Lung (tissue), 12 donors: ENCODE results near the gene RAB11A. TPM values are rescaled to one million over a fixed set of nuclear protein-coding genes. Genes with fewer than 3 reads are reported as not detected.

Experiments
- ATAC-seq: fragments of 200-7000 bp; cut with Tn5 transposase; one replicate; pipeline ENCODE4 v1.9.1; 2020; ENCODE audit warnings: moderate number of reproducible peaks; ENCODE audit not compliant: insufficient read depth, low FRiP score
- DNase-seq, 3 donors: peaks; one replicate each; pipeline ENCODE4 v3.0.0-alpha.2; 2013 to 2017
- H3K27ac ChIP-seq, 2 donors: one replicate each; pipeline ENCODE4 v1.5.1; 2013; ENCODE audit warnings: mild to moderate bottlenecking in 2 of 2, moderate library complexity in 2 of 2, control low read depth in 1 of 2, inconsistent platforms in 1 of 2, low read depth in 1 of 2, low read length in 1 of 2
- H3K27me3 ChIP-seq, 3 donors: one replicate each; pipeline ENCODE4 v1.5.1; 2013; ENCODE audit warnings: low read length in 2 of 3; ENCODE audit not compliant: control insufficient read depth in 3 of 3, insufficient read depth in 3 of 3
- H3K36me3 ChIP-seq, 4 donors: one replicate each; pipeline ENCODE4 v1.5.1; 2013; ENCODE audit warnings: low read length in 4 of 4, mild to moderate bottlenecking in 1 of 4, moderate library complexity in 1 of 4; ENCODE audit not compliant: control insufficient read depth in 4 of 4, insufficient read depth in 4 of 4
- H3K4me1 ChIP-seq, 5 donors: one replicate each; pipeline ENCODE4 v1.5.1; 2013; ENCODE audit warnings: low read length in 5 of 5, mild to moderate bottlenecking in 2 of 5, moderate library complexity in 1 of 5; ENCODE audit not compliant: control insufficient read depth in 5 of 5, insufficient read depth in 5 of 5
- H3K4me3 ChIP-seq: one replicate; pipeline ENCODE4 v1.5.1; 2013; ENCODE audit warnings: mild to moderate bottlenecking, control low read depth, moderate library complexity
- H3K9ac ChIP-seq, 2 donors: one replicate each; pipeline ENCODE4 v1.5.1; 2013; ENCODE audit warnings: low read length in 2 of 2, control low read depth in 1 of 2; ENCODE audit not compliant: insufficient read depth in 1 of 2
- H3K9me3 ChIP-seq, 4 donors: one replicate each; pipeline ENCODE4 v1.5.1; 2013; ENCODE audit warnings: low read length in 3 of 4, mild to moderate bottlenecking in 1 of 4, moderate library complexity in 1 of 4; ENCODE audit not compliant: control insufficient read depth in 4 of 4, insufficient read depth in 3 of 4
- CTCF ChIP-seq: IDR thresholded peaks from 2 replicates; pipeline ENCODE4 v1.5.1; 2012; ENCODE audit warnings: mild to moderate bottlenecking; ENCODE audit errors: control extremely low read depth, extremely low read depth
- WGBS, 2 donors: extraction: QIAGEN DNeasy Blood & Tissue Kit; methylation state at CpG; one replicate each; pipeline ENCODE4 v1.1.7; 2013; 5-methylcytosine and 5-hydroxymethylcytosine counted together
- polyA plus RNA-seq, 2 donors: library from polyadenylated mRNA; stranded (reverse); fragments of 200-250 nt; gene quantifications; one replicate each; pipeline ENCODE4 v1.2.1, GENCODE V29; 2013
- total RNA-seq, 2 donors: library from RNA; depleted of rRNA in 1 of 2; stranded (reverse); fragments of >200 nt in 1 of 2; gene quantifications; one replicate each; pipeline ENCODE4 v1.2.1, GENCODE V29; 2014 to 2021
- donor health status: control.
- donor health status: control.
- donor health status: Bipolar disorder and iron deficiency.
- donor health status: healthy.
- donor health status: DM: yes; HTN: yes; CAD: no.

Gene RAB11A
- total and polyA plus RNA-seq, 4 donors: 120 to 313 (median 232) TPM

GRCh38 chr15:65922621-65923020 is 53.3 kb downstream of the RAB11A start:
- no peak overlapping the region for H3K9ac ChIP-seq
- no peaks in the 10 kb centered on the region for H3K27me3 ChIP-seq
- ATAC-seq: no peak
- no peak for DNase-seq
- H3K36me3 ChIP-seq: peaks cover 0 to 1% (median 0%) of the 10 kb centered on the region in 4 donors
- TF ChIP-seq CTCF: no peak
- H3K9me3 ChIP-seq: no peaks in the 10 kb centered on the region
- H3K27ac ChIP-seq: no peak overlapping the region
- WGBS, 2 donors: 91 to 92% methylated on average over 7 of the region's 7 CpGs
- no peak overlapping the region for H3K4me3 ChIP-seq
- peaks cover 0 to 7% (median 0%) of the 10 kb centered on the region in 5 donors for H3K4me1 ChIP-seq

GRCh38 chr15:65923264-65923663 is 54.0 kb downstream of the RAB11A start:
- no peak for TF ChIP-seq CTCF
- H3K27me3 ChIP-seq: no peaks in the 10 kb centered on the region
- H3K4me3 ChIP-seq: no peak overlapping the region
- DNase-seq (no peak), ATAC-seq (no peak)
- H3K9ac ChIP-seq: no peak overlapping the region
- peaks cover 0 to 7% (median 0%) of the 10 kb centered on the region in 5 donors for H3K4me1 ChIP-seq
- WGBS, 2 donors: 87 to 95% methylated on average over 5 of the region's 5 CpGs
- no peak overlapping the region for H3K27ac ChIP-seq
- peaks cover 0 to 2% (median 0%) of the 10 kb centered on the region in 4 donors for H3K36me3 ChIP-seq
- no peaks in the 10 kb centered on the region for H3K9me3 ChIP-seq

- no peak for DNase-seq
- Histone ChIP-seq H3K27me3 (no peaks in the 10 kb centered on the region), H3K4me3 (no peak overlapping the region), H3K36me3 (peaks cover 0 to 3% (median 0%) of the 10 kb centered on the region in 4 donors), H3K4me1 (peaks cover 0 to 7% (median 0%) of the 10 kb centered on the region in 5 donors), H3K9me3 (no peaks in the 10 kb centered on the region), H3K9ac (no peak overlapping the region), H3K27ac (no peak overlapping the region)
- TF ChIP-seq CTCF: no peak
- no peak for ATAC-seq
- WGBS, 2 donors: 85 to 88% methylated on average over 3 of the region's 3 CpGs
Observed at GRCh38 chr15:65924004-65924403, 54.7 kb downstream of the RAB11A start.

DNA sequence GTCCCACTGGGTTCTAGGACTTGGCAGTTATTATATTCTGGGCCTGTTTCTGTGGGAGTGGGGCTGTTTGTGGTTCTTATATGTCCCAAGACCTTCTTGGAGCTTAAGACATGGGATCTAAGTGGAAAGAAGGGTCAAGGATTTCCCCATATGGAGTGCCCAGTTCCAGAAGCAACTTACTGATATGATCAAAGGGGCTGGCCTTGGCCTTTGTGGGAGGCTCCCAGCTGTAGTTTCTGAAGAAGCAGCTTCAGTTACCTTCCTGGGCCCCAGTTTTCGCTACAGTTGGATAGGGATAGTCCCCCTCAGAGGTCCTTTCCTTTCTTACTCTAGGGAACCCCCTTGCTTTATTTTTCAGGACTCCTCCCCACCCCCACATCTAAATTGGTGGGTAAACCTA is 56.0 kb downstream of the RAB11A start:
- Histone ChIP-seq H3K27ac (no peak overlapping the region), H3K36me3 (peaks cover 0 to 1% (median 0%) of the 10 kb centered on the region in 4 donors), H3K9me3 (no peaks in the 10 kb centered on the region), H3K9ac (no peak overlapping the region), H3K4me1 (peaks cover 0 to 1% (median 0%) of the 10 kb centered on the region in 5 donors), H3K4me3 (no peak overlapping the region), H3K27me3 (no peaks in the 10 kb centered on the region)
- ATAC-seq: no peak
- WGBS, 2 donors: 96 to 100% methylated on average over 1 of the region's 1 CpG
- no peak for DNase-seq
- TF ChIP-seq CTCF: no peak
